ENCODE data around the gene NASP. TPM values are rescaled to one million over a fixed set of nuclear protein-coding genes. Genes with fewer than 3 reads are reported as not detected.

The NASP gene
- total RNA-seq, 6 experiments from 2014 or later: 41.6 to 77.7 (median 72.1) TPM

DNA sequence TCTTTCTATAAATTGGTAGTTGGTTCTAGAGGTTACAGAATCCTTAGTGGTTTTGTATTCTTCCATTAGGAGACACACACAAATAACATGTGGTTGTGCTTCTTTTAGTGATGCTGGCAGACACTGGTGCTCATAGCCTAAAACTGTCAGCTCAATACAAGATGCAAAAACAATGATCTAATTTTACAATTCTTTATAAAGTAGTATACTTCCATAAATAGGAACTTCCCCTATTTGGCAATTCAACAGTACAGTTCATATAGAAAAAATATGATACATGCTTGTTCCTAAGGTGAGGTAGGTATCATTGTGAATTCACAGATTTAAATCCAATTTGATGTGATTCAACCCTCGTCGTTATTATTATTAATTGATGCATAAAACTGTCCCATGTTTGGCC lies 60.8 kb downstream of the NASP start:
- H3K4me3 Mint-ChIP-seq: no peak overlapping the region
- no peaks in the 10 kb centered on the region for H3K9me3 Mint-ChIP-seq
- H3K27ac Mint-ChIP-seq: no peak overlapping the region
- peaks cover 12% of the 10 kb centered on the region for H3K4me1 Mint-ChIP-seq (ENCODE audit: low read depth)
- no peak for DNase-seq
- peaks cover 29% of the 10 kb centered on the region for H3K36me3 Mint-ChIP-seq (ENCODE audit: low read depth)
- peaks cover 4% of the 10 kb centered on the region; the same call in 1 of the 2 replicates for H3K27me3 Mint-ChIP-seq (ENCODE audit: insufficient read depth)
- TF ChIP-seq, protein P1, sequence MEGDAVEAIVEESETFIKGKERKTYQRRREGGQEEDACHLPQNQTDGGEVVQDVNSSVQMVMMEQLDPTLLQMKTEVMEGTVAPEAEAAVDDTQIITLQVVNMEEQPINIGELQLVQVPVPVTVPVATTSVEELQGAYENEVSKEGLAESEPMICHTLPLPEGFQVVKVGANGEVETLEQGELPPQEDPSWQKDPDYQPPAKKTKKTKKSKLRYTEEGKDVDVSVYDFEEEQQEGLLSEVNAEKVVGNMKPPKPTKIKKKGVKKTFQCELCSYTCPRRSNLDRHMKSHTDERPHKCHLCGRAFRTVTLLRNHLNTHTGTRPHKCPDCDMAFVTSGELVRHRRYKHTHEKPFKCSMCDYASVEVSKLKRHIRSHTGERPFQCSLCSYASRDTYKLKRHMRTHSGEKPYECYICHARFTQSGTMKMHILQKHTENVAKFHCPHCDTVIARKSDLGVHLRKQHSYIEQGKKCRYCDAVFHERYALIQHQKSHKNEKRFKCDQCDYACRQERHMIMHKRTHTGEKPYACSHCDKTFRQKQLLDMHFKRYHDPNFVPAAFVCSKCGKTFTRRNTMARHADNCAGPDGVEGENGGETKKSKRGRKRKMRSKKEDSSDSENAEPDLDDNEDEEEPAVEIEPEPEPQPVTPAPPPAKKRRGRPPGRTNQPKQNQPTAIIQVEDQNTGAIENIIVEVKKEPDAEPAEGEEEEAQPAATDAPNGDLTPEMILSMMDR (IDR thresholded peaks at IDR 0.05): no peak

DNA sequence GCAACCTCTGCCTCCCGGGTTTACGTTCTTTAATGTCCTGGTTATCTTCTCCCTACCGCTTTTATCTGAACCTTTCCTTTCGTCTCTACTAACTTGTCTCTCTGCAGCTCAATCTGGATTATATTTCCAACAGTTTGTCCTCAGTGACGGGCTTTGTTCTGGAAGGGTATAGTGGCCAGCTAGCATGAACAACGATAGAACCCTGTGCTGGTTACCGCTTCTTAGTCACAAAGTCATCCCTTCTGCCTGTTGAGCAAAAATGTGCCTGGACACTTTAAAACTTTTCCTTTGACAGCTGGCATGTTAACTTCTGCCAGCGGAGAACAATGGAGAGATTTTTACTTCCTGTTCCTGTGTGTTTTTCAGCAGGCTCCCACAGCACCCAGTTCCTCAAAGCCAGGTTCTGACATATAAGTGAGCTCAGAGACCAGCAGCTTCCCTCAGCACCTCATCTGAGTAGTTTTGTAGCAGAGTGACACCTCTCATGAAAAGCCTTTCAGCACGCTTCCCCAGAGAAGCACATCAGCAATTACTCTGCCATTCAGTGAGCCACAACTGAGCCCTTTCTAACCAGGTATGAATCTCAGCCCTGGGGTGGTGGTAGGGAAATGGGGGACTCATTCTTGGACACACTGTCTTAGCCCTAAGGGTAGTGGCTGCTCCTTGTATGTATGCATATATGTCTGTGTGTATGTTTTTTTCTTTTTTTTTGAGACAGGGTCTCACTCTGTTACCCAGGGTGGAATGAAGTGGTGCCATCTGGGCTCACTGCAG lies 63.6 kb downstream of the NASP start:
- Mint-ChIP-seq H3K9me3 (no peaks in the 10 kb centered on the region), H3K4me3 (no peak overlapping the region), H3K36me3 (ENCODE audit: low read depth) (peaks cover 16% of the 10 kb centered on the region), H3K27me3 (ENCODE audit: insufficient read depth) (peaks cover 4% of the 10 kb centered on the region; the same call in 1 of the 2 replicates), H3K4me1 (ENCODE audit: low read depth) (no peaks in the 10 kb centered on the region), H3K27ac (no peak overlapping the region; the same call in 1 of the 2 replicates)
- TF ChIP-seq, protein P1 (IDR thresholded peaks at IDR 0.05): no peak
- DNase-seq: no peak

DNA sequence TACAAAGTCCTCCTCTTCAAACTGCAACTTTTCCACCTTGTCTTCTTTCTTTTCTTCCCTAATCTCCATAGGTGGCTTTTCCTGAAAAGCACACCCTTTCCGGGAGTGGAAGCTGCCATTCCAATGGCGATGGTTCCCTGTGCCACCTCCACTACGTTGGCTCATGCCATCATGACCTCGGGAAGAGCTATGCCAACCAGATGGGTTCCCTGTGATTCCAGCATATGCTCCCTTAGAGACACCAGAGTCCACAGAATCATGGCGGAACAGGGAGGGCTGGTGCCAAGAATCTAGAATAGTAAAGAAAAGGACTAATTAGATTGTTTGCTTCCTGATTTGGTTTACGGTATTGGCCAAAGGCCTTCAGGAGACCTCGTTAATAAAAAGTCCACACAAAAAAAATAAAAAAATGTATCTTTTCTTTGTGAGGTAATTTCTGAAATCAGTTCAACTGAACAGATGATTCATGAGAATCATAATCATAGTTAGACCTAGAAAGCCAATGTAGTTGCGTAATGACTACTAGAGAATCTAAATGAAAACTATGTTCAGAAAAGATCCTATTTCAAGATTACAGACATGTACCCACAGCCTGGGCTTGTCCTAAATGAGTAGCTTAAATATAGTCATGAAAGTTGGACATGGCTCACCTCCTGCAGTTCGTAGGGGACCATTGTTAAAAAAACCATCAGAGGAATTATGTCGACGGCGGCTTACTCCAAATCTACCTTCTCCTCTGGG lies 70.9 kb downstream of the NASP start:
- TF ChIP-seq, protein P1 (IDR thresholded peaks at IDR 0.05): no peak
- 0 out of 2 replicates have a peak, but pooled peaks cover 5% of the 10 kb centered on the region for H3K4me1 Mint-ChIP-seq (ENCODE audit: low read depth)
- H3K27me3 Mint-ChIP-seq (ENCODE audit: insufficient read depth): no peaks in the 10 kb centered on the region; the same call in 1 of the 2 replicates
- no peaks in the 10 kb centered on the region for H3K9me3 Mint-ChIP-seq
- H3K36me3 Mint-ChIP-seq (ENCODE audit: low read depth): peaks cover 33% of the 10 kb centered on the region
- no peak overlapping the region for H3K4me3 Mint-ChIP-seq
- DNase-seq: no peak
- no peak overlapping the region for H3K27ac Mint-ChIP-seq

DNA sequence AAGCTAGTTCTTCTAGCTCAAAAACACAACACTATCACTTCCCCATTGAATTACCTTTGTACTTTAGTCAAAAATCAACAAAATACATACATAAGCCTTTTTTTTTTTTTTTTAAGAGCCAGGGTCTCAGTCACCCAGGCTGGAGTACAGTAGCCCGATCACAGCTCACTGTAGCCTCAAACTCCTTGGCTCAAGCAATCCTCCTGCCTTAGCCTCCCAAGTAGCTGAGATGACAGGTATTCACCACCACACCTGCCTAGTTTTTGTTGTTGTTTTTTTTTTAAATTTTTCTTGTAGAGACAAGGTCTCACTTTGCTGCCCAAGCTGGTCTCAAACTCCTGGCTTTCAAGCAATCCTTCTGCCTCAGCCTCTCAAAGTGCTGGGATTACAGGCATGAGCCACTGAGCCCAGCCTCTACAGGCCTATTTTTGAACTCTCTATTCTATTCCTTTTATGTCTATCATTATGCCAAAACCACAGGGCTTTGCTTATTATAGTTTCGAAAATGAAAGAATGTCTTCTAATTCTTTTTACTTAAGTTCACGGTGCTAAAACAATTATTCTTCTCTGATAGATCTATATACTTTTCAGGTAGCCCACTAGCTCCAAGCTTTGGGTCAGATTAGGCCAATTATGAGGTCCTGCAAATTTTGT lies 72.9 kb downstream of the NASP start:
- no peak for DNase-seq
- 0 out of 2 replicates have a peak, but pooled peaks cover 5% of the 10 kb centered on the region for H3K4me1 Mint-ChIP-seq (ENCODE audit: low read depth)
- TF ChIP-seq, protein P1 (IDR thresholded peaks at IDR 0.05): no peak
- H3K36me3 Mint-ChIP-seq (ENCODE audit: low read depth): peaks cover 41% of the 10 kb centered on the region
- no peak overlapping the region for H3K27ac Mint-ChIP-seq
- H3K27me3 Mint-ChIP-seq (ENCODE audit: insufficient read depth): no peaks in the 10 kb centered on the region; the same call in 1 of the 2 replicates
- H3K4me3 Mint-ChIP-seq: no peak overlapping the region
- H3K9me3 Mint-ChIP-seq: no peaks in the 10 kb centered on the region

DNA sequence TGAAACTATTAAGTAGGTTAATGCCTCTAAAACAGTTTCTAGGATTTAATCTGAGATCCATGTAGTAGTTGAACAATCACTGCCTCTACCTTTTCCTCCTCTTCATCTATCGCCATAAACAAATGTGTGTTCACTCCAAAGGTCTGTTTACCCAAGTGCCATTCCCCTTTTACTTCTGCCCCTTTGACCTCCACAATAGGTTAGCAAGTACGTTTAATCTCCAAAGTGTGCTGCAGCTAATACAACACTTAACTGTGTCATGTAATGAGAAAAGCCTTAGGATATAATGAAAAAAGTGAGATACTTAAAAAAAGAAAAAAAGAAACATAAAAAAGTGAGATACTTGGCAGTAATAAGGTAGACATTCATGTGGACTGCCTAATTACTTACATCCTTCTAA lies 74.3 kb downstream of the NASP start:
- 0 out of 2 replicates have a peak, but pooled peaks cover 5% of the 10 kb centered on the region for H3K4me1 Mint-ChIP-seq (ENCODE audit: low read depth)
- no peaks in the 10 kb centered on the region; the same call in 1 of the 2 replicates for H3K27me3 Mint-ChIP-seq (ENCODE audit: insufficient read depth)
- no peak for DNase-seq
- TF ChIP-seq, protein P1 (IDR thresholded peaks at IDR 0.05): no peak
- peaks cover 36% of the 10 kb centered on the region for H3K36me3 Mint-ChIP-seq (ENCODE audit: low read depth)
- H3K27ac Mint-ChIP-seq: peak overlapping the region; percentile 29; the same call in 1 of the 2 replicates
- no peak overlapping the region for H3K4me3 Mint-ChIP-seq
- H3K9me3 Mint-ChIP-seq: no peaks in the 10 kb centered on the region

Data from HFFc6 (cell line).